Natural killer cell (primary cell): ENCODE results near the gene RYR1. TPM values are rescaled to one million over a fixed set of nuclear protein-coding genes. Genes with fewer than 3 reads are reported as not detected.
"Not testable (repeated sequence)": the region's sequence is repeated elsewhere in the genome, so short reads cannot be mapped to it uniquely, and the experiment has no call there.

Source experiments
- ATAC-seq, 3 donors: fragments of 150-1000 bp in 2 of 3; fragments of 200-7000 bp in 1 of 3; cut with Tn5 transposase; 1 replicate in 1 of 3; 2 replicates in 2 of 3; pipeline ENCODE4 v1.10.0; 2021; ENCODE audit warnings: mild to moderate bottlenecking in 2 of 3, moderate library complexity in 2 of 3
- DNase-seq, 2 donors: peaks; one replicate each; pipeline versions ENCODE4 v3.0.0 to v3.0.0-alpha.2; 2013 to 2021; ENCODE audit warnings: mixed read lengths in 1 of 2
- H3K27ac ChIP-seq: one replicate; pipeline ENCODE4 v1.5.1; 2013; ENCODE audit warnings: mild to moderate bottlenecking, low read length
- H3K27me3 ChIP-seq: one replicate; pipeline ENCODE4 v1.6.1; 2013; ENCODE audit warnings: low read length; ENCODE audit not compliant: control insufficient read depth, insufficient read depth
- H3K36me3 ChIP-seq: one replicate; pipeline ENCODE4 v1.6.1; 2013; ENCODE audit warnings: low read length; ENCODE audit not compliant: control insufficient read depth, insufficient read depth
- H3K4me1 ChIP-seq: one replicate; pipeline ENCODE4 v1.6.1; 2013; ENCODE audit warnings: low read length; ENCODE audit not compliant: control insufficient read depth, insufficient read depth
- H3K4me3 ChIP-seq: one replicate; pipeline ENCODE4 v1.5.1; 2013; ENCODE audit warnings: low read length
- H3K9me3 ChIP-seq: one replicate; pipeline ENCODE4 v1.6.1; 2013; ENCODE audit warnings: low read length; ENCODE audit not compliant: control insufficient read depth, insufficient read depth
- H3K27ac Mint-ChIP-seq, 2 donors: one replicate each; pipeline ENCODE4 v1.8.0; 2022; ENCODE audit warnings: mild to moderate bottlenecking in 2 of 2, mixed read lengths in 2 of 2, moderate library complexity in 1 of 2
- H3K27me3 Mint-ChIP-seq, 2 donors: one replicate each; pipeline ENCODE4 v1.8.0; 2022; ENCODE audit warnings: low read depth in 2 of 2, mixed read lengths in 2 of 2
- H3K36me3 Mint-ChIP-seq: one replicate; pipeline ENCODE4 v1.8.0; 2022; ENCODE audit warnings: mixed read lengths
- H3K4me1 Mint-ChIP-seq, 2 donors: one replicate each; pipeline ENCODE4 v1.8.0; 2022; ENCODE audit warnings: mixed read lengths in 2 of 2
- H3K4me3 Mint-ChIP-seq: one replicate; pipeline ENCODE4 v1.8.0; 2022; ENCODE audit warnings: mild to moderate bottlenecking, moderate library complexity, mixed read lengths
- H3K9me3 Mint-ChIP-seq, 2 donors: one replicate each; pipeline ENCODE4 v1.8.0; 2022; ENCODE audit warnings: mixed read lengths in 2 of 2
- CTCF ChIP-seq: fragments of 200-600 bp; IDR thresholded peaks from one replicate; pipeline ENCODE4 v1.8.0; 2022; ENCODE audit warnings: antibody characterized with exemption
- WGBS: methylation state at CpG from one replicate; pipeline ENCODE4 v1.1.7; 2013; ENCODE audit warnings: missing lambda C conversion rate; ENCODE audit not compliant: insufficient coverage; 5-methylcytosine and 5-hydroxymethylcytosine counted together
- intact Hi-C: fragments of 100-400 bp; cut with micrococcal nuclease; formaldehyde crosslinking; loops from one replicate; pipeline ENCODE4 v1.14.2; 2022
- total RNA-seq, 4 donors: library from RNA; stranded (reverse); fragments of 120-200 nt in 1 of 4; gene quantifications; one replicate each; pipeline versions ENCODE4 v1.2.3 to v1.2.4, GENCODE V29; 2013 to 2022

RYR1 gene
- total RNA-seq, 3 donors from 2014 or later (not counting 1 experiment from before 2014, with no cell fraction given): 0.05 to 1.0 (median 0.65) TPM

GRCh38 chr19:38469151-38469550 lies 35.7 kb downstream of the RYR1 start:
- DNase-seq: no peak
- Mint-ChIP-seq H3K27me3 (peaks cover 0 to 2% of the 10 kb centered on the region in 2 donors), H3K4me3 (no peak overlapping the region), H3K4me1 (no peaks in the 10 kb centered on the region), H3K27ac (no peak overlapping the region), H3K9me3 (no peaks in the 10 kb centered on the region), H3K36me3 (no peaks in the 10 kb centered on the region)
- H3K4me1 ChIP-seq: no peaks in the 10 kb centered on the region
- WGBS: 79% methylated on average over 5 of the region's 5 CpGs
- no peak overlapping the region for H3K27ac ChIP-seq
- no peaks in the 10 kb centered on the region for H3K36me3 ChIP-seq
- intact Hi-C loops: no loop called here
- TF ChIP-seq CTCF: no peak
- H3K9me3 ChIP-seq: no peaks in the 10 kb centered on the region
- no peaks in the 10 kb centered on the region for H3K27me3 ChIP-seq
- no peak for ATAC-seq
- H3K4me3 ChIP-seq: no peak overlapping the region

- H3K36me3 ChIP-seq: no peaks in the 10 kb centered on the region
- no peak overlapping the region for H3K4me3 ChIP-seq
- intact Hi-C loops: no loop called here
- H3K4me1 ChIP-seq: no peaks in the 10 kb centered on the region
- no peak overlapping the region for H3K27ac ChIP-seq
- no peaks in the 10 kb centered on the region for H3K27me3 ChIP-seq
- Mint-ChIP-seq H3K4me1 (no peaks in the 10 kb centered on the region), H3K4me3 (no peak overlapping the region), H3K27me3 (no peaks in the 10 kb centered on the region), H3K36me3 (no peaks in the 10 kb centered on the region), H3K9me3 (no peaks in the 10 kb centered on the region), H3K27ac (no peak overlapping the region)
- DNase-seq (no peak), ATAC-seq (no peak)
- TF ChIP-seq CTCF: no peak
- no peaks in the 10 kb centered on the region for H3K9me3 ChIP-seq
- 85% methylated on average over 12 of the region's 12 CpGs for WGBS
These were observed 37.4 kb downstream of the RYR1 start for GRCh38 chr19:38470788-38471480.

- intact Hi-C loops, H3K9me3 Mint-ChIP-seq, H3K4me1 ChIP-seq, ATAC-seq, DNase-seq, H3K4me1 Mint-ChIP-seq, H3K4me3 Mint-ChIP-seq, H3K36me3 ChIP-seq, H3K9me3 ChIP-seq, H3K27ac ChIP-seq, H3K4me3 ChIP-seq, H3K36me3 Mint-ChIP-seq, H3K27ac Mint-ChIP-seq, H3K27me3 Mint-ChIP-seq, H3K27me3 ChIP-seq: not testable (repeated sequence)
- WGBS: 93% methylated on average over 4 of the region's 4 CpGs
These were observed 39.2 kb downstream of the RYR1 start for GRCh38 chr19:38472725-38473124.

GRCh38 chr19:38473201-38473600 lies 39.7 kb downstream of the RYR1 start:
- no peaks in the 10 kb centered on the region for H3K36me3 Mint-ChIP-seq
- 92% methylated on average over 21 of the region's 21 CpGs for WGBS
- no peak overlapping the region for H3K4me3 Mint-ChIP-seq
- no peak overlapping the region for H3K4me3 ChIP-seq
- no peak overlapping the region for H3K27ac Mint-ChIP-seq
- H3K4me1 Mint-ChIP-seq: no peaks in the 10 kb centered on the region
- no peaks in the 10 kb centered on the region for H3K27me3 Mint-ChIP-seq
- intact Hi-C loops: no loop called here
- no peaks in the 10 kb centered on the region for H3K9me3 ChIP-seq
- no peak overlapping the region for H3K27ac ChIP-seq
- H3K36me3 ChIP-seq: no peaks in the 10 kb centered on the region
- no peaks in the 10 kb centered on the region for H3K27me3 ChIP-seq
- DNase-seq (no peak), ATAC-seq (no peak)
- TF ChIP-seq CTCF: no peak
- no peaks in the 10 kb centered on the region for H3K9me3 Mint-ChIP-seq
- H3K4me1 ChIP-seq: no peaks in the 10 kb centered on the region
